Fibroblast of lung (primary cell): ENCODE measurements around the gene AURKB. TPM values are rescaled to one million over a fixed set of nuclear protein-coding genes. Genes with fewer than 3 reads are reported as not detected.
A peak's percentile ranks its signal among the peaks of the same experiment; 100 is the strongest.
"Not testable (repeated sequence)": the region's sequence is repeated elsewhere in the genome, so short reads cannot be mapped to it uniquely, and the experiment has no call there.

ENCODE experiments used
- DNase-seq, 2 donors: peaks; one replicate each; pipeline versions ENCODE4 v3.0.0 to v3.0.0-alpha.2; 2010; ENCODE audit warnings: low read depth in 2 of 2
- H2AFZ ChIP-seq: 2 replicates; pipeline ENCODE4 v1.5.1; 2012; ENCODE audit warnings: low read length, control low read depth, inconsistent platforms
- H3K27ac ChIP-seq: 2 replicates; pipeline ENCODE4 v1.5.1; 2011; ENCODE audit warnings: low read length, control low read depth; ENCODE audit not compliant: insufficient read depth
- H3K27me3 ChIP-seq: 2 replicates; pipeline ENCODE4 v1.5.1; 2011; ENCODE audit warnings: mild to moderate bottlenecking, low read length; ENCODE audit not compliant: control insufficient read depth, insufficient read depth
- H3K36me3 ChIP-seq: 2 replicates; pipeline ENCODE4 v1.5.1; 2011; ENCODE audit warnings: low read length; ENCODE audit not compliant: control insufficient read depth, insufficient read depth
- H3K4me1 ChIP-seq: 2 replicates; pipeline ENCODE4 v1.5.1; 2011; ENCODE audit warnings: low read length; ENCODE audit not compliant: control insufficient read depth, insufficient read depth; ENCODE audit errors: extremely low read depth
- H3K4me2 ChIP-seq: 2 replicates; pipeline ENCODE4 v1.5.1; 2011; ENCODE audit warnings: low read length, control low read depth; ENCODE audit not compliant: insufficient read depth; ENCODE audit errors: extremely low read depth
- H3K4me3 ChIP-seq, 4 experiments: fragments of 200-600 bp in 1 of 4; sonication (generic) in 1 of 4; replicated peaks in 1 of 4; 2 replicates each; pipeline ENCODE4 v1.5.1; 2011 to 2016; ENCODE audit warnings: low read length in 4 of 4, low read depth in 3 of 4, mild to moderate bottlenecking in 3 of 4, control low read depth in 2 of 4, inconsistent platforms in 1 of 4, mixed read lengths in 1 of 4; ENCODE audit not compliant: insufficient read depth in 1 of 4; ENCODE audit errors: control extremely low read depth in 1 of 4
- H3K79me2 ChIP-seq: 2 replicates; pipeline ENCODE4 v1.5.1; 2012; ENCODE audit warnings: mild to moderate bottlenecking, low read length, inconsistent platforms; ENCODE audit not compliant: control insufficient read depth, insufficient read depth
- H3K9ac ChIP-seq: 2 replicates; pipeline ENCODE4 v1.5.1; 2011; ENCODE audit warnings: mild to moderate bottlenecking, low read length, control low read depth; ENCODE audit not compliant: insufficient read depth
- H3K9me3 ChIP-seq: 2 replicates; pipeline ENCODE4 v1.5.1; 2012; ENCODE audit warnings: low read depth, low read length; ENCODE audit not compliant: control insufficient read depth, insufficient read depth
- H4K20me1 ChIP-seq: 2 replicates; pipeline ENCODE4 v1.5.1; 2011; ENCODE audit warnings: low read length; ENCODE audit not compliant: control insufficient read depth, insufficient read depth; ENCODE audit errors: extremely low read depth
- EZH2 ChIP-seq: IDR thresholded peaks from 2 replicates; pipeline ENCODE4 v1.5.1; 2012; ENCODE audit warnings: low read length, control low read depth, mild to moderate bottlenecking; ENCODE audit errors: missing control alignments
- polyA plus RNA-seq, 2 donors: library from polyadenylated mRNA; depleted of rRNA in 1 of 2; stranded (reverse) in 1 of 2; unstranded in 1 of 2; fragments of >200 nt; gene quantifications; 2 replicates each; pipeline ENCODE4 v1.2.1, GENCODE V29; 2011 to 2012; ENCODE audit warnings: missing spikeins in 1 of 2
- total RNA-seq: library from RNA; depleted of rRNA; stranded (reverse); fragments of >200 nt; gene quantifications from 2 replicates; pipeline ENCODE4 v1.2.1, GENCODE V29; 2014
- TF ChIP-seq, protein P1 (sequence below), 2 donors: IDR thresholded peaks in 1 of 2; conservative IDR thresholded peaks in 1 of 2; 1 replicate in 1 of 2; 2 replicates in 1 of 2; pipeline ENCODE4 v1.5.1; 2011 to 2012; ENCODE audit warnings: low read length in 2 of 2, control low read depth in 1 of 2, inconsistent platforms in 1 of 2, low read depth in 1 of 2, mild to moderate bottlenecking in 1 of 2

The AURKB gene
- total and polyA plus RNA-seq, 2 donors (not counting 1 experiment from before 2014, with no cell fraction given), result 7.5 to 8.4 TPM

GRCh38 chr17:8253801-8254200, 43.4 kb upstream of the AURKB start:
- Histone ChIP-seq H2AFZ (no peak overlapping the region), H3K9me3 (no peaks in the 10 kb centered on the region), H3K4me2 (no peak overlapping the region), H3K9ac (no peak overlapping the region), H3K4me1 (peaks cover 4% of the 10 kb centered on the region), H3K27me3 (no peaks in the 10 kb centered on the region), H3K27ac (no peak overlapping the region), H3K79me2 (peaks cover 22% of the 10 kb centered on the region), H4K20me1 (no peaks in the 10 kb centered on the region), H3K36me3 (peaks cover 15% of the 10 kb centered on the region), H3K4me3 (no peak overlapping the region)
- DNase-seq, result peak in 1 of 2 donors; percentile 2
- TF ChIP-seq, protein P1, sequence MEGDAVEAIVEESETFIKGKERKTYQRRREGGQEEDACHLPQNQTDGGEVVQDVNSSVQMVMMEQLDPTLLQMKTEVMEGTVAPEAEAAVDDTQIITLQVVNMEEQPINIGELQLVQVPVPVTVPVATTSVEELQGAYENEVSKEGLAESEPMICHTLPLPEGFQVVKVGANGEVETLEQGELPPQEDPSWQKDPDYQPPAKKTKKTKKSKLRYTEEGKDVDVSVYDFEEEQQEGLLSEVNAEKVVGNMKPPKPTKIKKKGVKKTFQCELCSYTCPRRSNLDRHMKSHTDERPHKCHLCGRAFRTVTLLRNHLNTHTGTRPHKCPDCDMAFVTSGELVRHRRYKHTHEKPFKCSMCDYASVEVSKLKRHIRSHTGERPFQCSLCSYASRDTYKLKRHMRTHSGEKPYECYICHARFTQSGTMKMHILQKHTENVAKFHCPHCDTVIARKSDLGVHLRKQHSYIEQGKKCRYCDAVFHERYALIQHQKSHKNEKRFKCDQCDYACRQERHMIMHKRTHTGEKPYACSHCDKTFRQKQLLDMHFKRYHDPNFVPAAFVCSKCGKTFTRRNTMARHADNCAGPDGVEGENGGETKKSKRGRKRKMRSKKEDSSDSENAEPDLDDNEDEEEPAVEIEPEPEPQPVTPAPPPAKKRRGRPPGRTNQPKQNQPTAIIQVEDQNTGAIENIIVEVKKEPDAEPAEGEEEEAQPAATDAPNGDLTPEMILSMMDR (conservative IDR thresholded peaks at IDR 0.05 in 1 of 2, IDR thresholded peaks at IDR 0.05 in 1 of 2; ENCODE audit: low read depth in 1 of 2, low read length in 2 of 2), result peak in 1 of 2 donors; percentile 31
- no peak for TF ChIP-seq EZH2

- H3K4me2 ChIP-seq, H4K20me1 ChIP-seq, H3K27ac ChIP-seq, H3K27me3 ChIP-seq, H3K4me1 ChIP-seq, H3K9ac ChIP-seq, H3K4me3 ChIP-seq, H2AFZ ChIP-seq, DNase-seq, H3K9me3 ChIP-seq: not testable (repeated sequence)
- Histone ChIP-seq H3K36me3 (peaks cover 12% of the 10 kb centered on the region), H3K79me2 (peaks cover 24% of the 10 kb centered on the region)
Observed at GRCh38 chr17:8251411-8251810, 41.0 kb upstream of the AURKB start.

DNA sequence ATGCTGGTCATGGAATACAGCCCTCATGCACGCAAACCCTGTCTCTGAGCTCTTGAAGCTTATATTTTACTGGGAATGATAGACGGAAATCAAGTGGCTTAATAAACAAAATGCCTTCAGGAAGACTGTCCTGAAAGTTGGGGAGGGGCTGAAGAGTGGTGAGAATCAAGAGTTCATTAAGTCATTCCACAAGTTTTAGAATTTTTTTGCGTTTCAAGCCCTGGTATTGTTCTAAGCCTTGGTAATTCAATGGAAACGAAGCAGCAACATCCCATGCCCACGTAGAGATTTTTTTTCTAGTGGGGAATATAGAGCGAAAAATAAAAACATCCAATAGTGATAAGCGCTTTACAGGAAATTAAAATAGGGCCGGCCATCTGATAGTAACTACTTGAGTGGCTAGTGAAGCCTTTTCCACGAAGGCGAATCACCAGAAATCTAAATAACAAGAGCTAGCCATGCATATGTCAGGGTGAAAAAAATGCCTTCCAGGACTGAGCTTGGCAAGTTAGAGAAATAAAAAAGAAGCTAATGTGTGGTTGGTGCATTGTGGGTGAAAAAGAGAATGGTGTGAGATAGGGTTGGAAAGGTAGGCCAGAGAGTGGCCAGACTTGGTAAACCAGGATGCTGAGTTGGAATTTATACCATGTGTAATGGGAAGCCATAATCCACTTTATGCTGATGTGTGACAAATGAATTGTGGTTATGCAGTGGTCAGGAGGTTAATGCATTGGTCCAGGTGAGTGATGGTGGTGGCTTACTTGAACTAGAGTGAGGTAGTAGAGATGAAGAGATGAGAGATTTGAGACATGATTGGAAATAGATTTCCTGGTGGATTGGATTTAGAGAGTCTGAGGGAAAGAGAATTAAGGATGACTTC, 39.5 kb upstream of the AURKB start:
- H3K9me3 ChIP-seq, result no peaks in the 10 kb centered on the region
- peaks cover 5% of the 10 kb centered on the region for H3K36me3 ChIP-seq
- peak overlapping the region; percentile 85 for H3K4me2 ChIP-seq
- peaks cover 4% of the 10 kb centered on the region for H3K4me1 ChIP-seq
- peaks cover 29% of the 10 kb centered on the region for H3K79me2 ChIP-seq
- peak overlapping the region; percentile 97 for H3K27ac ChIP-seq
- H3K4me3 ChIP-seq, result peak overlapping the region; percentile 97 to 100 (median 98)
- no peaks in the 10 kb centered on the region for H3K27me3 ChIP-seq
- TF ChIP-seq, protein P1 (conservative IDR thresholded peaks at IDR 0.05 in 1 of 2, IDR thresholded peaks at IDR 0.05 in 1 of 2; ENCODE audit: low read depth in 1 of 2, low read length in 2 of 2), result no peak
- no peak for TF ChIP-seq EZH2
- DNase-seq, result no peak
- peak overlapping the region; percentile 98 for H2AFZ ChIP-seq
- no peaks in the 10 kb centered on the region for H4K20me1 ChIP-seq
- peak overlapping the region; percentile 78 for H3K9ac ChIP-seq
